ENCODE data around the gene HTD2. TPM values are rescaled to one million over a fixed set of nuclear protein-coding genes. Genes with fewer than 3 reads are reported as not detected.

HTD2 gene
- total and polyA plus RNA-seq, 9 of the 15 experiments (the other 6 are each of a cell fraction or from before 2014, with no cell fraction given): 1.8 to 22.8 (median 9.6) TPM

DNA sequence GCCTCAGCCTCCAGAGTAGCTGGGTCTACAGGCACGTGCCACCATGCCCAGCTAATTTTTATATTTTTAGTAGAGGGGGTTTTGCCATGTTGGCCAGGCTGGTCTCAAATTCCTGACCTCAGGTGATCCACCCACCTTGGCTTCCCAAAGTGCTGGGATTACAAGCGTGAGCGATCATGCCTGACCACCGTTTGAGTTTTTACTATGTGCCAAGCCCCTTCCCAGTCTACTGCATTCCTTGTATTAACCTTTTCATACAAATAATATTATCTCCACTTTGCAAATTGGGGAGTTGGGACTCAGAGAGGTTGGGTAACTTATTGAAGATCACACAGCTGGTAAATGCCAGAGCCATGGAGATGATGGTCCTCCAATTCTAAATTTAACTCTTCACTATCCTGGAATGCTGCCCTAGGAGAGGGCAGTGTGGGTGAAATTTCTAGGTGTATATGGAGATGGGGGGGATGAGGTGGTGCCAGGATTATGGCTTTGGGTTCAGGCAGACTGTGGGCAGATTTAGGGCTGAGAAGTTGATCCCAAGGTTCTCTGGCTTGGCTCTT lies 25.4 kb downstream of the HTD2 start (continued):
- TF ChIP-seq, protein P1, sequence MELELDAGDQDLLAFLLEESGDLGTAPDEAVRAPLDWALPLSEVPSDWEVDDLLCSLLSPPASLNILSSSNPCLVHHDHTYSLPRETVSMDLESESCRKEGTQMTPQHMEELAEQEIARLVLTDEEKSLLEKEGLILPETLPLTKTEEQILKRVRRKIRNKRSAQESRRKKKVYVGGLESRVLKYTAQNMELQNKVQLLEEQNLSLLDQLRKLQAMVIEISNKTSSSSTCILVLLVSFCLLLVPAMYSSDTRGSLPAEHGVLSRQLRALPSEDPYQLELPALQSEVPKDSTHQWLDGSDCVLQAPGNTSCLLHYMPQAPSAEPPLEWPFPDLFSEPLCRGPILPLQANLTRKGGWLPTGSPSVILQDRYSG (tag; conservative IDR thresholded peaks at IDR 0.05; ENCODE audit: low read depth): no peak
- TF ChIP-seq CBFB (CRISPR knock-in tag; IDR thresholded peaks at IDR 0.05): no peak

DNA sequence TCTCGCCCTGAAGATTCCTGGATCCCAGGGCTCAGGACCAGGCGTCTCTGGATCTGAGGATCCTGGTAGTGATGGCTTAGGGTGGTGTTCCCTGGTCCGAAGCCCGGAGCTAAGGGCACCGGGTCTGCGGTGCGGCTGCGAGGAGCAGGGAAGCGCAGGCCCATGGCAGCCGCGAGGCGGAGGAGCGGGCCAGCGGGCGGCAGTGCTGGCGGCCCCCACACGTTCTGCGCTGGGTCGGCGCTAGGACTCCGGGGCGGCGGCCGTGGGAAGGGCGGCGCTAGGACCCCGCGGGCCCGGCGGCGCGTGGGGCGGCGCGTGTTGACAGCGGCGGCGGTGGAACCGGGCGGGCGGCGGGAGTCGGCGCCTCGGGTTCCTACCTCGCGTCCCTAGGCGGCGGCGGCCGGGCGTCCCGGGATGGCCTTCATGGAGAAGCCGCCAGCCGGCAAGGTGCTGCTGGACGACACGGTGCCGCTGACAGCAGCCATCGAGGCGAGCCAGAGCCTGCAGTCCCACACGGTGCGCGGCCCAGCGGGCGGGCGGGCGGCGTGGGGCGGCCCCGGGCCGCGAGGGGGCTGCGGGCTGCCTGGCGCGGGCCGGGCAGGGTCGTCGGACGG lies 26.4 kb downstream of the HTD2 start, which contains the start of gene PXK:
TSS of gene PXK (plus strand) at position 318 of the 614 bp plus-strand sequence. CDS start at position 415, 97 bp downstream.
- WGBS (ENCODE audit: insufficient coverage, low coverage, missing lambda C conversion rate): 14% methylated on average over 5 of the region's 79 CpGs
- in situ Hi-C loops (cut with MboI) (no loop called here), intact Hi-C loops (cut with micrococcal nuclease) (loop anchor here (2.0 kb wide), 1 partner anchor 158 kb away; no protein-coding TSS in a partner anchor)
- ATAC-seq (peak; percentile 86), DNase-seq (ENCODE audit: extremely low read depth in 1 of 4, low spot score in 3 of 4) (peak; percentile 70 to 78 (median 74)), FAIRE-seq (no peak)
- H3K27me3 ChIP-seq (ENCODE audit: control insufficient read depth in 2 of 2, insufficient read depth in 2 of 2, low read length in 2 of 2): no peaks in the 10 kb centered on the region
- no TSS peak for BruUV-seq (replicated peaks)
- peaks cover 16 to 21% of the 10 kb centered on the region in 2 experiments; a peak in 4 of 5 replicates for H3K4me1 ChIP-seq (replicated peaks in 1 of 2; ENCODE audit: control insufficient read depth in 2 of 2, insufficient read depth in 2 of 2, low read length in 2 of 2)
- no peaks in the 10 kb centered on the region for H4K20me1 ChIP-seq (replicated peaks; ENCODE audit: control insufficient read depth, insufficient read depth, low read length)
- CTCF ChIA-PET (ENCODE audit: low intra/inter-chr PET ratio): no interaction called here
- H3K4me3 ChIP-seq: peak within 1 kb of the TSS; percentile 72
- no peaks in the 10 kb centered on the region for H3K36me3 ChIP-seq (ENCODE audit: control insufficient read depth, insufficient read depth, low read length)
- no peaks in the 10 kb centered on the region for H3K9me3 ChIP-seq (replicated peaks; ENCODE audit: control insufficient read depth, insufficient read depth, low read depth, low read length)
- peak within 1 kb of the TSS; percentile 63 to 92 for H3K9ac ChIP-seq (ENCODE audit: insufficient read depth in 1 of 2, low read depth in 2 of 2, low read length in 2 of 2)
- H3K9me1 ChIP-seq (ENCODE audit: control insufficient read depth, insufficient read depth, low read length): no peaks in the 10 kb centered on the region
- POLR2A ChIA-PET: interaction anchor here (0.8 to 2.2 kb wide), 4 partner anchors 11 to 45 kb away, joined by 4 to 6 read pairs (median 6); no protein-coding TSS in a partner anchor
- peak within 1 kb of the TSS; percentile 90 for H3K4me2 ChIP-seq (ENCODE audit: insufficient read depth, low read length)
- H3K79me2 ChIP-seq (ENCODE audit: control insufficient read depth, insufficient read depth, low read length): peaks cover 28% of the 10 kb centered on the region
- peak within 1 kb of the TSS; percentile 64 for H3K27ac ChIP-seq (ENCODE audit: extremely low read depth, low read depth, low read length)
- H2AFZ ChIP-seq (ENCODE audit: low read depth, low read length): peak within 1 kb of the TSS; percentile 96
- TF ChIP-seq RBM25 (IDR thresholded peaks at IDR 0.05; ENCODE audit: low read depth, low read length, severe bottlenecking): peak; percentile 82
- peak; percentile 39; the same call in 1 of the 2 replicates for TF ChIP-seq SIN3B (IDR thresholded peaks at IDR 0.05; ENCODE audit: low read depth)
- no peak for TF ChIP-seq TRIM28 (IDR thresholded peaks at IDR 0.05)
- 0 out of 2 replicates have a peak, but pooled peaks have one; percentile 35 for TF ChIP-seq CBX5 (IDR thresholded peaks at IDR 0.05; ENCODE audit: borderline replicate concordance, low read depth)
- no peak for TF ChIP-seq RCOR1 (IDR thresholded peaks at IDR 0.05; ENCODE audit: borderline replicate concordance in 1 of 2, low read depth in 2 of 2, low read length in 2 of 2)
- TF ChIP-seq, protein P2, sequence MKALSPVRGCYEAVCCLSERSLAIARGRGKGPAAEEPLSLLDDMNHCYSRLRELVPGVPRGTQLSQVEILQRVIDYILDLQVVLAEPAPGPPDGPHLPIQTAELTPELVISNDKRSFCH (CRISPR knock-in tag; IDR thresholded peaks at IDR 0.05): no peak
- TF ChIP-seq, protein P2 (tag; IDR thresholded peaks at IDR 0.05): 0 out of 2 replicates have a peak, but pooled peaks have one; percentile 49
- no peak for TF ChIP-seq NR2F6 (CRISPR knock-in tag; IDR thresholded peaks at IDR 0.05)
- no peak for TF ChIP-seq TARDBP (IDR thresholded peaks at IDR 0.05)
- no peak for TF ChIP-seq TAF9B (IDR thresholded peaks at IDR 0.05; ENCODE audit: partially characterized antibody)
- TF ChIP-seq MAZ (CRISPR knock-in tag; conservative IDR thresholded peaks at IDR 0.05 in 1 of 2, IDR thresholded peaks at IDR 0.05 in 1 of 2): peak; percentile 51 to 84; a peak in 3 of 4 replicates
- TF ChIP-seq ATF1 (CRISPR knock-in tag; IDR thresholded peaks at IDR 0.05): no peak
- TF ChIP-seq ATF1 (tag; IDR thresholded peaks at IDR 0.05): peak; percentile 42
- TF ChIP-seq PHTF2 (CRISPR knock-in tag; IDR thresholded peaks at IDR 0.05): no peak
- peak; percentile 84 for TF ChIP-seq MYC (IDR thresholded peaks at IDR 0.05; ENCODE audit: low read depth, low read length)
- no peak for TF ChIP-seq MYC (CRISPR knock-in tag; IDR thresholded peaks at IDR 0.05; ENCODE audit: borderline replicate concordance, low read depth)

Measured in K562 (cell line).